Stimulated activated naive CD8-positive, alpha-beta T cell treated with anti-CD3 and anti-CD28 coated beads, Interleukin-15, amount 100 ng/mL, for 72 hours (primary cell): ENCODE measurements around the gene SMIM20.
A peak's percentile ranks its signal among the peaks of the same experiment; 100 is the strongest.

Experiments used
- ATAC-seq: fragments of 150-1000 bp; cut with Tn5 transposase; 2 replicates; pipeline ENCODE4 v1.10.0; 2021; ENCODE audit warnings: mild to moderate bottlenecking, moderate library complexity
- DNase-seq, 2 donors: peaks; one replicate each; pipeline ENCODE4 v3.0.0; 2021 to 2022
- H3K27ac Mint-ChIP-seq, 2 donors: one replicate each; pipeline ENCODE4 v1.8.0; 2022; ENCODE audit warnings: mild to moderate bottlenecking in 2 of 2, mixed read lengths in 2 of 2, moderate library complexity in 2 of 2
- H3K27me3 Mint-ChIP-seq: one replicate; pipeline ENCODE4 v1.8.0; 2022; ENCODE audit warnings: mixed read lengths
- H3K4me1 Mint-ChIP-seq: one replicate; pipeline ENCODE4 v1.8.0; 2022; ENCODE audit warnings: mild to moderate bottlenecking, mixed read lengths
- H3K4me3 Mint-ChIP-seq, 2 donors: one replicate each; pipeline ENCODE4 v1.8.0; 2022; ENCODE audit warnings: mild to moderate bottlenecking in 2 of 2, mixed read lengths in 2 of 2, moderate library complexity in 1 of 2
- H3K9me3 Mint-ChIP-seq, 2 donors: one replicate each; pipeline ENCODE4 v1.8.0; 2022; ENCODE audit warnings: mixed read lengths in 2 of 2

Gene SMIM20

GRCh38 chr4:25930731-25931354, 16.8 kb downstream of the SMIM20 start:
- ATAC-seq = no peak
- no peaks in the 10 kb centered on the region for H3K27me3 Mint-ChIP-seq
- no peaks in the 10 kb centered on the region for H3K9me3 Mint-ChIP-seq
- no peak overlapping the region for H3K4me3 Mint-ChIP-seq
- H3K4me1 Mint-ChIP-seq = peaks cover 9% of the 10 kb centered on the region
- no peak for DNase-seq
- H3K27ac Mint-ChIP-seq = no peak overlapping the region

- Mint-ChIP-seq H3K27ac (no peak overlapping the region), H3K9me3 (peaks cover 4 to 10% of the 10 kb centered on the region in 2 donors), H3K4me1 (peaks cover 28% of the 10 kb centered on the region), H3K4me3 (no peak overlapping the region), H3K27me3 (peaks cover 26% of the 10 kb centered on the region)
- DNase-seq (no peak), ATAC-seq (no peak)
These were observed 22.7 kb downstream of the SMIM20 start for GRCh38 chr4:25936696-25937095.

- Mint-ChIP-seq H3K4me3 (peak overlapping the region; percentile 29 to 56), H3K27ac (peak overlapping the region in 1 of 2 donors; percentile 92)
- no peak for ATAC-seq
These were observed 23.8 kb downstream of the SMIM20 start for GRCh38 chr4:25937801-25938200.

GRCh38 chr4:25938366-25938765, 24.3 kb downstream of the SMIM20 start:
- H3K9me3 Mint-ChIP-seq = peaks cover 4 to 10% of the 10 kb centered on the region in 2 donors

More at GRCh38 chr4:25937801-25938200, 23.8 kb downstream of the SMIM20 start:
- H3K9me3 Mint-ChIP-seq = peaks cover 4 to 10% of the 10 kb centered on the region in 2 donors
- peaks cover 37% of the 10 kb centered on the region for H3K27me3 Mint-ChIP-seq
- peaks cover 28% of the 10 kb centered on the region for H3K4me1 Mint-ChIP-seq
- DNase-seq = no peak

GRCh38 chr4:25938787-25939186, 24.8 kb downstream of the SMIM20 start:
- Mint-ChIP-seq H3K4me1 (peaks cover 28% of the 10 kb centered on the region), H3K4me3 (peak overlapping the region; percentile 25 to 29), H3K27ac (peak overlapping the region; percentile 69 to 92), H3K9me3 (peaks cover 4 to 10% of the 10 kb centered on the region in 2 donors), H3K27me3 (peaks cover 41% of the 10 kb centered on the region)
- DNase-seq (peak; percentile 39 to 73), ATAC-seq (peak; percentile 98)

More at GRCh38 chr4:25938366-25938765, 24.3 kb downstream of the SMIM20 start:
- Mint-ChIP-seq H3K27ac (peak overlapping the region; percentile 69 to 92), H3K4me3 (peak overlapping the region; percentile 29 to 56), H3K4me1 (peaks cover 28% of the 10 kb centered on the region), H3K27me3 (peaks cover 41% of the 10 kb centered on the region)
- ATAC-seq = peak; percentile 68
- peak in 1 of 2 donors; percentile 14 for DNase-seq

- no peak for DNase-seq
- ATAC-seq = no peak
- Mint-ChIP-seq H3K9me3 (peaks cover 4 to 10% of the 10 kb centered on the region in 2 donors), H3K27me3 (peaks cover 41% of the 10 kb centered on the region), H3K27ac (peak overlapping the region in 1 of 2 donors; percentile 92), H3K4me3 (peak overlapping the region in 1 of 2 donors; percentile 25), H3K4me1 (peaks cover 28% of the 10 kb centered on the region)
These were observed 25.3 kb downstream of the SMIM20 start for GRCh38 chr4:25939330-25939729.

- Mint-ChIP-seq H3K9me3 (peaks cover 4 to 10% of the 10 kb centered on the region in 2 donors), H3K4me1 (peaks cover 28% of the 10 kb centered on the region), H3K27ac (no peak overlapping the region), H3K27me3 (peaks cover 47% of the 10 kb centered on the region), H3K4me3 (no peak overlapping the region)
- ATAC-seq = no peak
- no peak for DNase-seq
These were observed 27.6 kb downstream of the SMIM20 start for GRCh38 chr4:25941457-25942221.

- H3K27me3 Mint-ChIP-seq = peaks cover 54% of the 10 kb centered on the region
- DNase-seq (no peak), ATAC-seq (no peak)
- peaks cover 4 to 10% of the 10 kb centered on the region in 2 donors for H3K9me3 Mint-ChIP-seq
- no peak overlapping the region for H3K4me3 Mint-ChIP-seq
- no peak overlapping the region for H3K27ac Mint-ChIP-seq
- peaks cover 20% of the 10 kb centered on the region for H3K4me1 Mint-ChIP-seq
These were observed 29.3 kb downstream of the SMIM20 start for GRCh38 chr4:25943312-25943711.

- ATAC-seq (no peak), DNase-seq (no peak)
- H3K4me3 Mint-ChIP-seq = no peak overlapping the region
- H3K9me3 Mint-ChIP-seq = peaks cover 4 to 10% of the 10 kb centered on the region in 2 donors
- H3K4me1 Mint-ChIP-seq = peaks cover 15% of the 10 kb centered on the region
- peaks cover 59% of the 10 kb centered on the region for H3K27me3 Mint-ChIP-seq
- H3K27ac Mint-ChIP-seq = peak overlapping the region in 1 of 2 donors; percentile 64
These were observed 29.8 kb downstream of the SMIM20 start for GRCh38 chr4:25943805-25944204.

GRCh38 chr4:25948051-25948450, 34.0 kb downstream of the SMIM20 start:
- H3K4me3 Mint-ChIP-seq = no peak overlapping the region
- H3K4me1 Mint-ChIP-seq = peaks cover 23% of the 10 kb centered on the region
- H3K9me3 Mint-ChIP-seq = no peaks in the 10 kb centered on the region
- ATAC-seq = no peak
- peaks cover 65% of the 10 kb centered on the region for H3K27me3 Mint-ChIP-seq
- no peak for DNase-seq
- no peak overlapping the region for H3K27ac Mint-ChIP-seq

- ATAC-seq (no peak), DNase-seq (no peak)
- Mint-ChIP-seq H3K27me3 (peaks cover 63% of the 10 kb centered on the region), H3K9me3 (no peaks in the 10 kb centered on the region), H3K4me1 (peaks cover 23% of the 10 kb centered on the region), H3K27ac (no peak overlapping the region), H3K4me3 (no peak overlapping the region)
These were observed 35.2 kb downstream of the SMIM20 start for GRCh38 chr4:25949173-25949748.

GRCh38 chr4:25949994-25950393, 36.0 kb downstream of the SMIM20 start:
- no peak for ATAC-seq
- H3K27ac Mint-ChIP-seq = no peak overlapping the region
- H3K4me3 Mint-ChIP-seq = no peak overlapping the region
- peaks cover 23% of the 10 kb centered on the region for H3K4me1 Mint-ChIP-seq
- peaks cover 57% of the 10 kb centered on the region for H3K27me3 Mint-ChIP-seq
- no peaks in the 10 kb centered on the region for H3K9me3 Mint-ChIP-seq
- DNase-seq = no peak

GRCh38 chr4:25950461-25951389, 36.7 kb downstream of the SMIM20 start:
- Mint-ChIP-seq H3K4me1 (peaks cover 23% of the 10 kb centered on the region), H3K9me3 (no peaks in the 10 kb centered on the region), H3K27me3 (peaks cover 52% of the 10 kb centered on the region), H3K27ac (peak overlapping the region in 1 of 2 donors; percentile 56), H3K4me3 (peak overlapping the region in 1 of 2 donors; percentile 39)
- no peak for DNase-seq
- no peak for ATAC-seq

GRCh38 chr4:25951390-25951952, 37.5 kb downstream of the SMIM20 start:
- Mint-ChIP-seq H3K27ac (no peak overlapping the region), H3K4me1 (peaks cover 23% of the 10 kb centered on the region), H3K27me3 (peaks cover 57% of the 10 kb centered on the region), H3K9me3 (peaks cover 0 to 5% of the 10 kb centered on the region in 2 donors), H3K4me3 (peak overlapping the region in 1 of 2 donors; percentile 39)
- no peak for DNase-seq
- peak; percentile 31 for ATAC-seq

- Mint-ChIP-seq H3K4me1 (peaks cover 23% of the 10 kb centered on the region), H3K4me3 (no peak overlapping the region), H3K27ac (no peak overlapping the region), H3K27me3 (peaks cover 48% of the 10 kb centered on the region), H3K9me3 (peaks cover 0 to 6% of the 10 kb centered on the region in 2 donors)
- no peak for ATAC-seq
- DNase-seq = no peak
These were observed 39.7 kb downstream of the SMIM20 start for GRCh38 chr4:25953740-25954139.
